ENCODE measurements around the gene ESPN. TPM values are rescaled to one million over a fixed set of nuclear protein-coding genes. Genes with fewer than 3 reads are reported as not detected.

Gene ESPN
- total RNA-seq, 3 donors from 2014 or later (not counting 1 experiment from before 2014, with no cell fraction given), result 1.1 to 2.0 (median 1.7) TPM

DNA sequence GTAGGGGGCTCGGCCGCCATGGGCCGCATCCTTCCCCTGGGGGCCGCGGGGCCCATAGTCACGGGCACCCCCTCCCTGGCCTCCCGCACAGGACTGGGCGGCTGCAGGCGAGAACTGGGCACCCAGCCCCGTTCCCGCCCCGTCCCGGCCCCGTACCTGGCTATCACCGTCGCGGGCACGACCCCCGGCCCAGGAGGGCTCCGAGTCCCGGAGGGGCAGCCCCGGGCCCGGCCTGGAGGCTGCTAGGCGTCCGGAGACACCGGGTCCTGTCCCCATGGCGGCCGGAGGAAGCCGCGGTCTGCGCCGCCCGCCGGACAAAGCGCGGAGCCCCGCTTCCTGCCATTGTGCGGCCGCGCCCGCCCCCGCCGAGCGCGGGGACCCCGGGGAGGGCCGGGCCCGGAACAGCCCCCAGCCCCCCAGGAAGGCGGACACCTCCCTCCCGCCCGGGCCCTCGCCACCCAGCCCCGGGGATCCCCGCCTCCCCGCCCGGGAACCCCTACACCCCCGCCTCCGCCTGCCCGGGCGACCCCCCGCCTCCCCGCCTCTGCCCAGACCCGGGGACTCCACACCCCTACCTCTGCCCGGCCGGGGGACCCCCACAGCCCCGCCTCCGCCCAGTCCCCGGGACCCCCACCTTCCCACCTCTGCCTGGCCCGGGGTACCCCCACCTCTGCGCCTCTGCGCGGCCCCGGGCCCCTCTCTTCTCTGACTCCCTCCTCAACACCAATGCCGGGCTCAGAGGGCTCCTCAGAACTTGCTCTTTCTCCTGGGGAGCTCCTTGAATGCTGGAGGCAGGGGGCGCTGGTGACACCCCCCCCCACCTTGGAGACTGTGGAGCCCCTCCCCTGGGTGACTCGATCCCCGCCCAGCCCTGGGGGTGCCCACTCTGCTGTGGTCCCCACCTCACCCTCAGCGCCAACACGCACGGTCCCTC is 60.9 kb downstream of the ESPN start:
- H3K9me3 ChIP-seq (ENCODE audit: control insufficient read depth, insufficient read depth, low read length), result no peaks in the 10 kb centered on the region

GRCh38 chr1:6486433-6487011 is 61.9 kb downstream of the ESPN start:
- peak; percentile 73 to 82 (median 79) for ATAC-seq
- Histone ChIP-seq H3K27me3 (ENCODE audit: control insufficient read depth, insufficient read depth, low read length) (peaks cover 29% of the 10 kb centered on the region), H3K36me3 (ENCODE audit: control insufficient read depth, insufficient read depth, low read length) (no peaks in the 10 kb centered on the region), H3K4me1 (ENCODE audit: control insufficient read depth, insufficient read depth, low read length) (peaks cover 29% of the 10 kb centered on the region), H3K27ac (ENCODE audit: low read length) (no peak overlapping the region), H3K9me3 (ENCODE audit: control insufficient read depth, insufficient read depth, low read length) (no peaks in the 10 kb centered on the region), H3K4me3 (ENCODE audit: low read length) (no peak overlapping the region)
- peaks cover 3 to 25% of the 10 kb centered on the region in 2 donors for H3K4me1 Mint-ChIP-seq
- TF ChIP-seq CTCF (IDR thresholded peaks at IDR 0.05), result peak; percentile 75
- WGBS (ENCODE audit: insufficient coverage), result 5% methylated on average over 15 of the region's 15 CpGs
- H3K9me3 Mint-ChIP-seq, result no peaks in the 10 kb centered on the region
- H3K27ac Mint-ChIP-seq, result no peak overlapping the region
- H3K4me3 Mint-ChIP-seq, result no peak overlapping the region
- DNase-seq, result peak; percentile 74 to 92
- intact Hi-C loops (cut with micrococcal nuclease), result loop anchor here (1.0 kb wide), 1 partner anchor 160 kb away; no protein-coding TSS in a partner anchor
- peaks cover 25 to 32% of the 10 kb centered on the region in 2 donors for H3K27me3 Mint-ChIP-seq (ENCODE audit: low read depth in 2 of 2)
- no peaks in the 10 kb centered on the region for H3K36me3 Mint-ChIP-seq

More for the DNA sequence above, 60.9 kb downstream of the ESPN start:
- H3K4me3 ChIP-seq (ENCODE audit: low read length), result no peak overlapping the region
- intact Hi-C loops (cut with micrococcal nuclease), result loop anchor here (1.0 kb wide), 1 partner anchor 161 kb away; no protein-coding TSS in a partner anchor
- 1% methylated on average over 72 of the region's 80 CpGs for WGBS (ENCODE audit: insufficient coverage)
- ATAC-seq (no peak), DNase-seq (peak in 1 of 2 donors; percentile 25)
- no peaks in the 10 kb centered on the region for H3K9me3 Mint-ChIP-seq
- TF ChIP-seq CTCF (IDR thresholded peaks at IDR 0.05), result no peak
- no peaks in the 10 kb centered on the region for H3K36me3 Mint-ChIP-seq
- peaks cover 18% of the 10 kb centered on the region for H3K4me1 ChIP-seq (ENCODE audit: control insufficient read depth, insufficient read depth, low read length)
- H3K27ac Mint-ChIP-seq, result no peak overlapping the region
- no peaks in the 10 kb centered on the region for H3K36me3 ChIP-seq (ENCODE audit: control insufficient read depth, insufficient read depth, low read length)
- H3K4me3 Mint-ChIP-seq, result no peak overlapping the region
- H3K27me3 ChIP-seq (ENCODE audit: control insufficient read depth, insufficient read depth, low read length), result peaks cover 26% of the 10 kb centered on the region
- H3K4me1 Mint-ChIP-seq, result peaks cover 0 to 21% of the 10 kb centered on the region in 2 donors
- H3K27ac ChIP-seq (ENCODE audit: low read length), result no peak overlapping the region
- H3K27me3 Mint-ChIP-seq (ENCODE audit: low read depth in 2 of 2), result peaks cover 22 to 32% of the 10 kb centered on the region in 2 donors

DNA sequence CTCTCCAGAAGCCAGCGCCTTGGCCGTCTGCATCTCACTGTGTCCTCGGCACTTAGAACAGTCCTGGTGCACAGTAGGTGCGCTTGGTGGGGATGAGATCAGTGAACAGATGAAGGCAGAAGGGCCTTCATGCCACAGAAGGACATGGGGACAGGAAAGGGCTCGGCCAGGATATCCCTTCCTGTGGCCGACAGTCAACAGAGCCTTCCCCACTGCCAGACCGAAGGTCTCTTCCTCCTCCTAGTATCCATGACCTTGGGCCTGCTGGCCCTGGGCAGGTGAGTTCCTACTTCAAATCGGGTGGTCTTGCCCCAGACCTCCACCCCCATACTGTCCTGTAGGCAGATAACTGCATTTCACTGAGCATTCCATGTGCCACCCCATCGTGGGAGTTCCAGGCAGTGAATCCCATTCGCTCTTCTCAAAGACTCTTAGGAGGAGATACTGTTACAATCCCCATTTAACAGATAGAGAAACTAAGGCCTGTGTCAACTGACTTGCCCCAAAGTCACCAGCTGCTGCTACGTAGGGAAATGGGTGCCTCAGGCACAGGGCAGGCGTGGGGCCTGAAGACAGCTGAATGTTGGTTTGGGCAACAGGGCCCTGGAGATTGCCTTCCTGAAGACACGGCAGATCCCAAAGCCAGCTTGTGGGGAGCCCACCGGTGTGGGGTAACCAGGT is 63.4 kb downstream of the ESPN start:
- Mint-ChIP-seq H3K27ac (no peak overlapping the region), H3K4me3 (no peak overlapping the region), H3K4me1 (peaks cover 7 to 30% of the 10 kb centered on the region in 2 donors), H3K9me3 (no peaks in the 10 kb centered on the region), H3K27me3 (ENCODE audit: low read depth in 2 of 2) (peaks cover 23 to 28% of the 10 kb centered on the region in 2 donors), H3K36me3 (no peaks in the 10 kb centered on the region)
- Histone ChIP-seq H3K27me3 (ENCODE audit: control insufficient read depth, insufficient read depth, low read length) (peaks cover 26% of the 10 kb centered on the region), H3K4me1 (ENCODE audit: control insufficient read depth, insufficient read depth, low read length) (peaks cover 29% of the 10 kb centered on the region), H3K4me3 (ENCODE audit: low read length) (no peak overlapping the region), H3K36me3 (ENCODE audit: control insufficient read depth, insufficient read depth, low read length) (no peaks in the 10 kb centered on the region), H3K9me3 (ENCODE audit: control insufficient read depth, insufficient read depth, low read length) (no peaks in the 10 kb centered on the region), H3K27ac (ENCODE audit: low read length) (no peak overlapping the region)
- WGBS (ENCODE audit: insufficient coverage), result 93% methylated on average over 14 of the region's 14 CpGs
- DNase-seq (no peak), ATAC-seq (no peak)
- intact Hi-C loops (cut with micrococcal nuclease), result no loop called here
- TF ChIP-seq CTCF (IDR thresholded peaks at IDR 0.05), result no peak
